NCI-H1436 (cell line): ENCODE measurements around the gene FCHO2.
A peak's percentile ranks its signal among the peaks of the same experiment; 100 is the strongest.
"Not testable (repeated sequence)": the region's sequence is repeated elsewhere in the genome, so short reads cannot be mapped to it uniquely, and the experiment has no call there.

Source experiments
- DNase-seq: peaks from one replicate; lab custom pipeline; 2025; lab: John Stamatoyannopoulos, UW

FCHO2 gene

GRCh38 chr5:72955768-72956323, at the start of gene FCHO2:
Gene FCHO2, plus strand, starts transcription at chr5:72956041. Its CDS starts 56 bp downstream, at chr5:72956097.
- DNase-seq, result peak; percentile 95

- no peak for DNase-seq
Observed at GRCh38 chr5:72906806-72907205, 49.0 kb upstream of the FCHO2 start.

GRCh38 chr5:72908664-72909063, 47.2 kb upstream of the FCHO2 start:
- no peak for DNase-seq

GRCh38 chr5:72917371-72917776, 38.5 kb upstream of the FCHO2 start:
- no peak for DNase-seq

GRCh38 chr5:72920690-72921502, 34.9 kb upstream of the FCHO2 start:
- peak; percentile 20 for DNase-seq

GRCh38 chr5:72921886-72922285, 34.0 kb upstream of the FCHO2 start:
- DNase-seq, result no peak

- DNase-seq, result no peak
Observed at GRCh38 chr5:72922422-72922821, 33.4 kb upstream of the FCHO2 start.

GRCh38 chr5:72925336-72926010, 30.4 kb upstream of the FCHO2 start:
- DNase-seq, result no peak

- DNase-seq, result not testable (repeated sequence)
Observed at GRCh38 chr5:72932686-72933085, 23.2 kb upstream of the FCHO2 start.

- not testable (repeated sequence) for DNase-seq
Observed at GRCh38 chr5:72934953-72935725, 20.7 kb upstream of the FCHO2 start.

- no peak for DNase-seq
Observed at GRCh38 chr5:72936893-72937292, 18.9 kb upstream of the FCHO2 start.

- no peak for DNase-seq
Observed at GRCh38 chr5:72937517-72938061, 18.3 kb upstream of the FCHO2 start.

- no peak for DNase-seq
Observed at GRCh38 chr5:72938206-72938605, 17.6 kb upstream of the FCHO2 start.

GRCh38 chr5:72940082-72940481, 15.8 kb upstream of the FCHO2 start:
- no peak for DNase-seq

GRCh38 chr5:72943307-72943706, 12.5 kb upstream of the FCHO2 start:
- no peak for DNase-seq

GRCh38 chr5:72947498-72947897, 8.3 kb upstream of the FCHO2 start:
- DNase-seq, result no peak

GRCh38 chr5:72949481-72949880, 6.4 kb upstream of the FCHO2 start:
- no peak for DNase-seq

- DNase-seq, result no peak
Observed at GRCh38 chr5:72951671-72952468, 4.0 kb upstream of the FCHO2 start.

- no peak for DNase-seq
Observed at GRCh38 chr5:72954389-72954788, 1.5 kb upstream of the FCHO2 start.

- no peak for DNase-seq
Observed at GRCh38 chr5:72955143-72955767, 586 bp upstream of the FCHO2 start.
